Left renal cortex interstitium (tissue), 4 donors: ENCODE measurements around the gene SNW1. TPM values are rescaled to one million over a fixed set of nuclear protein-coding genes. Genes with fewer than 3 reads are reported as not detected.
"Not testable (repeated sequence)": the region's sequence is repeated elsewhere in the genome, so short reads cannot be mapped to it uniquely, and the experiment has no call there.

ENCODE experiments used
- DNase-seq, 4 donors: peaks; one replicate each; pipeline ENCODE4 v3.0.0-alpha.2; 2013; ENCODE audit warnings: low read depth in 4 of 4, low spot score in 2 of 4, missing footprints in 1 of 4
- polyA plus RNA-seq, 4 donors: library from polyadenylated mRNA; unstranded; fragments of 120-200 nt; gene quantifications; one replicate each; pipeline ENCODE4 v1.2.1, GENCODE V29; 2013; ENCODE audit not compliant: insufficient read length in 4 of 4

Gene SNW1
- polyA plus RNA-seq, 4 donors: 78.2 to 98.2 (median 84.6) TPM

GRCh38 chr14:77752799-77753516 lies 8.0 kb downstream of the SNW1 start:
- no peak for DNase-seq

GRCh38 chr14:77752266-77752665 lies 8.7 kb downstream of the SNW1 start:
- no peak for DNase-seq

- not testable (repeated sequence) for DNase-seq
These were observed 13.5 kb downstream of the SNW1 start for GRCh38 chr14:77747425-77747824.

- no peak for DNase-seq
These were observed 14.8 kb downstream of the SNW1 start for GRCh38 chr14:77746064-77746702.

GRCh38 chr14:77741438-77741837 lies 19.5 kb downstream of the SNW1 start:
- DNase-seq: no peak

- DNase-seq: no peak
These were observed 22.3 kb downstream of the SNW1 start for GRCh38 chr14:77738559-77739250.

- DNase-seq: no peak
These were observed 29.9 kb downstream of the SNW1 start for GRCh38 chr14:77730976-77731497.

- DNase-seq: no peak
These were observed 38.7 kb downstream of the SNW1 start for GRCh38 chr14:77722301-77722700.

- DNase-seq: no peak
These were observed 39.5 kb downstream of the SNW1 start for GRCh38 chr14:77721437-77721836.

GRCh38 chr14:77717608-77718305 lies 43.2 kb downstream of the SNW1 start:
- DNase-seq: no peak

- DNase-seq: no peak
These were observed 46.0 kb downstream of the SNW1 start for GRCh38 chr14:77714926-77715325.

GRCh38 chr14:77710364-77710763 lies 50.6 kb downstream of the SNW1 start:
- no peak for DNase-seq

- DNase-seq: no peak
These were observed 51.5 kb downstream of the SNW1 start for GRCh38 chr14:77709412-77709811.

- DNase-seq: no peak
These were observed 52.2 kb downstream of the SNW1 start for GRCh38 chr14:77708749-77709148.

GRCh38 chr14:77707724-77708408 lies 53.1 kb downstream of the SNW1 start, which contains the start of the genes ALKBH1 and SLIRP:
Gene ALKBH1 (minus strand): TSS chr14:77708023. CDS start chr14:77708004, 19 bp downstream.
Gene SLIRP (plus strand): TSS chr14:77708103. CDS start chr14:77708112, 9 bp downstream.
- peak; percentile 77 to 94 (median 84) for DNase-seq

GRCh38 chr14:77707355-77707723 lies 53.6 kb downstream of the SNW1 start:
- DNase-seq: peak in 1 of 4 donors; percentile 21

GRCh38 chr14:77691259-77691658 lies 69.7 kb downstream of the SNW1 start:
- no peak for DNase-seq

- DNase-seq: no peak
These were observed 78.8 kb downstream of the SNW1 start for GRCh38 chr14:77682158-77682553.

- no peak for DNase-seq
These were observed 79.5 kb downstream of the SNW1 start for GRCh38 chr14:77681196-77682157.
